HG03442 (cell line): ENCODE data around the gene LHX2.

ENCODE experiments used
- ATAC-seq: cut with Tn5 transposase; IDR thresholded peaks from one replicate; pipeline ENCODE4 v1.9.1; 2021; ENCODE audit warnings: mild to moderate bottlenecking, moderate library complexity; ENCODE audit not compliant: unreplicated experiment

The LHX2 gene

GRCh38 chr9:124029617-124030016 lies 18.0 kb downstream of the LHX2 start:
- no peak for ATAC-seq

- no peak for ATAC-seq
Measured at GRCh38 chr9:124030969-124031451, 19.4 kb downstream of the LHX2 start.

GRCh38 chr9:124032247-124032646 lies 20.7 kb downstream of the LHX2 start:
- no peak for ATAC-seq

DNA sequence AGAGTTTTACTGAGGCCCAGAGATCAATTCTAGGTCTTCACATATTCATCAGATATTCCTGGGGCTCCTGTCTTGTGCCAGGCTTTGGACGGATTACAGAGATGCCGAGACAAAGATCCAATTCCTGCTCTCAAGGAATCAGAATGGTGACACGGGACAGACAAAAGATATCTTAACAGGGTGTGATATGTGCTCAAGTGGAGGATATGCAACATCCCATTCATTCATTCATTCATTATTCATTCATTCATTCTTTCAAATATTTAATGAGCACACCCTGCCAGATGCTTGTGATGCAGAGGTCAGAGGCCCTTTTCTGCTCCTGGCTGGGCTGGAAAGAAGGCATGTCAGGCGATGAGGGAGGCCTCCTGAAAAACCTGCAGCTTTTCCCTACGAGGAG lies 21.8 kb downstream of the LHX2 start:
- no peak for ATAC-seq

GRCh38 chr9:124033967-124034366 lies 22.4 kb downstream of the LHX2 start:
- no peak for ATAC-seq

DNA sequence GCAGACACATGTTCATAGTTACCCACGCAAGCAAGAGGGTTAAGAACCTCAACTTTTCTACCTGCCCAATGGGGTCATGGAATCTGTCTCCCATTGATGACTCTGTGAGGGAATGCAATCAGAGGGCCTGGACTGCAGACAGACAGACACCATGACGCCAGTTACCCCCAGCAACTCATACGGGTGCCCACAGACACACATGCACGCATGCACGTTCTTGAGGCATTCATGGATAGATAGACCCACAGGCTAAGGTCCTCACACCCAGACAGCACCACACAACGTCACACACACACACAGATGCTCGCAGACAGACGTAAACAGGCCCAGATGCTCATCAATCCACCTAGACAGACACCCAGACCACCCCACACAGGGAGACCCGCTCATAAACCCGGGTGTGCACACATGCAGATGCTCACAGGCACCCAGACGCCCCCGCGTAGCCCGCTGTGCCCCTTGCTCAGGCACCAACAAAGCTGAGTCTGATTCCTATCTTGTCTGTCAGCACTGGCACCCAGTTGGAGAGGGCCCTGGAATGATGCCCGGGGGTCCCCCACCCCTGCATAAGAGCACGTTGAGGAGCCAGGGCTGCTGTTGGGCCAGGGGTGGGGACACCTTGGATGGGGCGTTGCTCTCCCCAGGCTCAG lies 23.6 kb downstream of the LHX2 start:
- ATAC-seq = no peak

DNA sequence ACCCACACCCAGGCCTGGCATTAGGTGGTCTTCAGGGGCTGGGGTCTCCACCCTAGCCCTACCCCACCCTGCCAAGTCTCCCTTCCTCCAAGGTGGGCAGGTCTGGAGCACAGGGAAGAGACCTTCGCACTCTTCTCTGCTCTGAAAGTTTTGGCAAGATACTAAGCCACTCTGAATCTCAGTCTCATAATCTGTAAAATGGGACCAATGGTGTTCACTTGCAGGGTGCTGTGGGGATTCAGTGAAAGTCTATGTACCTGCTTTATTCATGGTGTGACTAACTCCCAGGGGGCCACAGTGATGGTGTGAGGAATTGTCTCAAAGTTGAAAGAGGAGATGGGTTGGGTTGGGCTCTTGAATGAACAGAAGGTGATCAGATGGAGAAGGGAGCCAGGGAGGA lies 25.0 kb downstream of the LHX2 start:
- no peak for ATAC-seq

- ATAC-seq = no peak
Measured at GRCh38 chr9:124037790-124038189, 26.2 kb downstream of the LHX2 start.

- ATAC-seq = no peak
Measured at GRCh38 chr9:124038239-124038638, 26.7 kb downstream of the LHX2 start.

- ATAC-seq = no peak
Measured at GRCh38 chr9:124038790-124039633, 27.4 kb downstream of the LHX2 start.

- no peak for ATAC-seq
Measured at GRCh38 chr9:124040186-124040931, 28.8 kb downstream of the LHX2 start.

- ATAC-seq = no peak
Measured at GRCh38 chr9:124040935-124041816, 29.6 kb downstream of the LHX2 start.

DNA sequence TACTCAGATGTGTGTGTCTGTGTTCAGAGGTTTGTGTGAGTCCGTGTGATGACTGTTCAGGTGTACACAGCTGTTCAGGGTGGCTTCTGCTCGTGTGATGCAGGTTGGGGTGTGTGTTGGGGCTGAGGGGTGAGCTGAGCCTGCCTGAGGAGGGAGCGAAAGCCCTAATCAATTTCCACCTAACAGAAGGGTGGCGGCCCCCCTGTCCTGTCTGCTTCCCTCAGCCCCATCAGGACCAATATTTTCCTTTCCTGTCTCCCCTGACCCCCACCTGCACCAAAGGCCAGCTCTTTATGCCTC lies 30.2 kb downstream of the LHX2 start:
- ATAC-seq = no peak

DNA sequence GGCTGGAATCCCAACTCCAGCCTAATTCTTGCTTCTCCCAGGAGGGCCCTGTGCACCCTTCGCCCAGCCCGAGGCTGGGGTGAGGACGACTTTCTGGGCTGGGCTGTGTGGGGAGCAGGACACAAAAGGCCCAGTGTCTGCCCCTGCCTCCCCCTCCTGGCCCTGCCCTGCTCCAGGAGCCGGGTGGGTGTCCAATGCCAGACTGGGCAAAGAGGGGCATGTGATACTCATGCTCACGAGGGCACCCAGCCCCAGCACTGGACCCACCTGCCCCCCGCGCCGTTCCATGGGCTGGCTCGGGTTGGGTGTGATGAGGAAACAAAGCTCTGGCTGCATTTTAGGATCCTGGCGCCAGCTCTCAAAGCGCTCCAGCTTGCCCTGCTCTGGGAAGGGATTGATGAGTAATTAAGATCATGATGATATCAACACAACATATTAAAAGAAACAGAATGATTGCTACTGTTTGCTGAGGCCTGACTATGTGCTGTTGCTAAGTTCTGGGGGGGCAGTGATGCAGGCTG lies 30.7 kb downstream of the LHX2 start:
- ATAC-seq = no peak

GRCh38 chr9:124044448-124044847 lies 32.9 kb downstream of the LHX2 start:
- no peak for ATAC-seq

DNA sequence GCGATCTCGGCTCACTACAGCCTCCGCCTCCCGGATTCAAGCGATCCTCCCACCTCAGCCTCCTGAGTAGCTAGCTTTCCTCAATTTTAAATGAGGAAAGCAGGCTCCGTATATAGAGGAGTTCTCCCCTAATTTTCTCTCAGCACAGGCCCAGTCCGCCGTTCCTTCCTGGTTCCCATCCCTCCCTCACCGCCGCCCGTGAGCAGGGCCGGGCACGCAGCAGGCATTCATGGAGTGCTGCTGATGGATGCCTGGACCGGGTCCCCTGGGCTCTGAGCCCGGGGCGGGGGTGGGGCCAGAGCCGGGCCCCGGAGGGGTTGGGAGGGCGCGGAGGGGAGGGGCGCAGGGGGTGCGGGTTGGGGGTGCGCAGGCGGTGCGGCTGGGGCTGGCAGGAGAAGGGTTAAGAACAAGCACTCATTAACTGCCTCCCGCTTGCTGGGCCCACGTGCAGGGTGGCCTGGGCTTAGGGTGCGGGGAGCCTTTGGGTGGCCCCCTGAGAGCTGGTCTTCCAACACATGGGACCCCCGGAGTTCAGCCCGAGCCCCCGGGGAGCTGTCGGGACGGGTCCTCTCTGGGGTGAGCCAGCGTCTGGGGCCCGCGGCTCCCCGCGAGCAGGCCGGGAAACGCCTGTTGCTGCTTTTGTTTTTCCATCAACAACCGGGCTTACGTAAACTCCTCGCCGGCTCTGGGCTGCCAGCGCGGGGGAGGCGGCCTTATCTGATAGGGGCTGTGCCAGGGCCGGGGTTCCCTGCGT lies 33.7 kb downstream of the LHX2 start:
- ATAC-seq = no peak

DNA sequence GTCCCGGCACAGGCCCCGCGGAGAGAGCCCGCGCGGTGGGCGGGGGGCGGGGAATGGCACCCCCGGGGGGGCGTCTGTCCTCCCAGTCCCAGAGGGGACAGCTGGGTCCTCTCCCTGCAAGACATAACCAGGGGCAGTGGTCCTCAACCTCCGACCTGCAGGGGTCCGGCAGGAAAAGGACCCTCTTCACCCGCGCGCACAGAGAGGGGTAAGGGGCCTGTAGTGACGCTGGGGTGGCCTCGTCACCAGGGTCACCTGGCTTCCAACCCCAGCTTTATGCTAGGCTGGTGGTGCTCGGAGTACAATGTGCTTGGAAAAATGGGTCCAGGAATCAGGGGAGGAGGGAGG lies 34.2 kb downstream of the LHX2 start:
- no peak for ATAC-seq

DNA sequence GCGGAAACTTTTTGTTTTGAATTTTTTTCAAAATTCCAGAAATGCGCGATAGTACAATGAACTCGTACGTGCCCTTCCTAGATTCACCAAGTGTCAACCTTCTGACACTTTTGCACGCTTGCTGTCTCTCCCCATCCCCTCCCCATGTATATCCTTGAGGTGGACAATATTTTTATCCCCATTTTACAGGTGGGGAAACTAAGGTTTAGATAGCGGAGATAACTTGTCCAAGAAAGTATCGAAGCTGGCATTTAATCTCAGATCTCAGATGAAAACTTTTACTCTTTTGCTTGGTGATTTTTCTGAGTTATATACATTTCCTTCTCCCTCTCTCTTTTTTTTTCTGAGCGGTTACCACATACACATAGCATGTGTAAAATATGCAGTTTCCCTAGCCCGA lies 34.6 kb downstream of the LHX2 start:
- no peak for ATAC-seq

DNA sequence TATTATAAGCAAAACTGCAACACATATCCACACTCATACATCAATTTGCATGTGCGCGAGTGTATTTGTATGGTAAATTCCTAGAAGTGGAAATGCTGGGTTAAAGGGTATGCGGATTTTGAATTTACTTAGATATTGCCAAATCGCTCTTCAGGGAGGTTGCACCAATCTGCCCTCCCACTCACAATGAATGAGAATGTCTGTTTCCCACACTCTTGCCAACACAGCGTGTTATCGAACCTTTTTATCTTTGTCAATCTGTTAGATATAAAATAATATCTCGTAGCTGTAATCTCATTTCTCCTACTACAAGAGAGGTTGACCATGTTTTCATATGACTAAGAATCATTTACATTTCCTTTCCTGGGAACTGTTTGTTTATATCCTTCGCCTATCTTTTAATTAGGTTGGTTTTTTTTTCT lies 35.7 kb downstream of the LHX2 start:
- no peak for ATAC-seq

GRCh38 chr9:124050955-124051354 lies 39.4 kb downstream of the LHX2 start:
- ATAC-seq = no peak
